GM18526 (cell line): ENCODE results near the gene KLHDC7A.

ENCODE experiments used
- POLR2A ChIP-seq: IDR thresholded peaks from 3 replicates; pipeline ENCODE4 v1.6.1; 2011; ENCODE audit not compliant: insufficient read length; ENCODE audit errors: extremely low read depth

KLHDC7A gene

GRCh38 chr1:18527514-18527913 is 46.8 kb downstream of the KLHDC7A start:
- TF ChIP-seq POLR2A, result no peak

- TF ChIP-seq POLR2A, result no peak
Measured at GRCh38 chr1:18527921-18528320, 47.2 kb downstream of the KLHDC7A start.

GRCh38 chr1:18528616-18529015 is 47.9 kb downstream of the KLHDC7A start:
- TF ChIP-seq POLR2A, result no peak

- no peak for TF ChIP-seq POLR2A
Measured at GRCh38 chr1:18529714-18530113, 49.0 kb downstream of the KLHDC7A start.

- no peak for TF ChIP-seq POLR2A
Measured at GRCh38 chr1:18530587-18531502, 50.1 kb downstream of the KLHDC7A start.

GRCh38 chr1:18531503-18531845 is 50.7 kb downstream of the KLHDC7A start:
- TF ChIP-seq POLR2A, result no peak

GRCh38 chr1:18532390-18533170 is 51.9 kb downstream of the KLHDC7A start:
- TF ChIP-seq POLR2A, result no peak

- TF ChIP-seq POLR2A, result no peak
Measured at GRCh38 chr1:18533259-18533658, 52.5 kb downstream of the KLHDC7A start.

- no peak for TF ChIP-seq POLR2A
Measured at GRCh38 chr1:18534810-18535205, 54.1 kb downstream of the KLHDC7A start.
